ENCODE data around the gene DUSP1.

DNA sequence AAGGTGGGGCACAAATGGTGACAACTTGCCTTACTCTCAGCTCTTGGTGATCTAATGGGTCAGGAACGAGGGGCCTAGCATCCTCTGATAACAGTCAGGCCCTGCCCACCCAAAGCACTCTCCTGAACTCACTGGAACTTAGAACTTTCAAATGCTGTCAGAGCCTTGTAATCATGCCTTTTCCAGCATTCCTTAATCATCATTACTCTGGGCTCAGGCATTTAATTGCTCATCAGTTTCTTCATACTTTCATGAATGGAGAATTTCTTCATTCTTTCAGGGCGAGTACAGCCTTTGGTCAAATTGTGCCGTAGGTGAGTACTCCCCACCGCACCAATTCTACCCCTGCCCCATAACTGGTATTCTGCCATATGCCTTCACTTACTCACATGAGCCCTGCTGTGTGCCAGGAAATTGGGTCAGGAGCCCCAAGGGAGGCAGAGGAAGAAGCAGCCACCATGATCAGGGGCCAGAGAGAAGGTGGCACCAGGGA, 30.2 kb upstream of the DUSP1 start:
- TF ChIP-seq, protein P1, sequence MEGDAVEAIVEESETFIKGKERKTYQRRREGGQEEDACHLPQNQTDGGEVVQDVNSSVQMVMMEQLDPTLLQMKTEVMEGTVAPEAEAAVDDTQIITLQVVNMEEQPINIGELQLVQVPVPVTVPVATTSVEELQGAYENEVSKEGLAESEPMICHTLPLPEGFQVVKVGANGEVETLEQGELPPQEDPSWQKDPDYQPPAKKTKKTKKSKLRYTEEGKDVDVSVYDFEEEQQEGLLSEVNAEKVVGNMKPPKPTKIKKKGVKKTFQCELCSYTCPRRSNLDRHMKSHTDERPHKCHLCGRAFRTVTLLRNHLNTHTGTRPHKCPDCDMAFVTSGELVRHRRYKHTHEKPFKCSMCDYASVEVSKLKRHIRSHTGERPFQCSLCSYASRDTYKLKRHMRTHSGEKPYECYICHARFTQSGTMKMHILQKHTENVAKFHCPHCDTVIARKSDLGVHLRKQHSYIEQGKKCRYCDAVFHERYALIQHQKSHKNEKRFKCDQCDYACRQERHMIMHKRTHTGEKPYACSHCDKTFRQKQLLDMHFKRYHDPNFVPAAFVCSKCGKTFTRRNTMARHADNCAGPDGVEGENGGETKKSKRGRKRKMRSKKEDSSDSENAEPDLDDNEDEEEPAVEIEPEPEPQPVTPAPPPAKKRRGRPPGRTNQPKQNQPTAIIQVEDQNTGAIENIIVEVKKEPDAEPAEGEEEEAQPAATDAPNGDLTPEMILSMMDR (IDR thresholded peaks at IDR 0.05) = no peak
- no peak for TF ChIP-seq POLR2A (IDR thresholded peaks at IDR 0.05)

Measured in testis (tissue), 2 donors.